Tibial nerve (tissue), 4 donors: ENCODE data around the gene AGO4. TPM values are rescaled to one million over a fixed set of nuclear protein-coding genes. Genes with fewer than 3 reads are reported as not detected.

Source experiments
- DNase-seq, 2 donors: peaks; one replicate each; pipeline ENCODE4 v3.0.0-alpha.2; 2019; ENCODE audit warnings: low spot score in 2 of 2
- H3K27ac ChIP-seq, 4 donors: fragments of 200-600 bp; sonication (generic) in 3 of 4; one replicate each; pipeline ENCODE4 v1.5.1; 2017 to 2019; ENCODE audit warnings: mild to moderate bottlenecking in 1 of 4
- H3K27me3 ChIP-seq, 2 donors: fragments of 200-600 bp; sonication (generic) in 1 of 2; one replicate each; pipeline versions ENCODE4 v1.5.1 to v1.6.0; 2017 to 2019
- H3K36me3 ChIP-seq, 3 donors: fragments of 200-600 bp; sonication (generic); one replicate each; pipeline ENCODE4 v1.5.1; 2018 to 2019
- H3K4me1 ChIP-seq, 4 donors: fragments of 200-600 bp; sonication (generic) in 3 of 4; one replicate each; pipeline ENCODE4 v1.5.1; 2017 to 2019
- H3K4me3 ChIP-seq, 4 donors: fragments of 200-600 bp; sonication (generic) in 3 of 4; one replicate each; pipeline ENCODE4 v1.5.1; 2017 to 2019; ENCODE audit warnings: mild to moderate bottlenecking in 1 of 4, moderate library complexity in 1 of 4
- H3K9me3 ChIP-seq, 4 donors: fragments of 200-600 bp; sonication (generic) in 3 of 4; one replicate each; pipeline ENCODE4 v1.5.1; 2017 to 2019
- CTCF ChIP-seq, 5 experiments: fragments of 200-600 bp in 3 of 5; fragments of 450-650 bp in 2 of 5; sonication (generic) in 3 of 5; IDR thresholded peaks; one replicate each; pipeline ENCODE4 v1.5.1; 2016 to 2019; ENCODE audit warnings: antibody characterized with exemption in 5 of 5, mild to moderate bottlenecking in 3 of 5, moderate library complexity in 2 of 5
- EP300 ChIP-seq, 2 donors: sonication (generic); formaldehyde crosslinking; IDR thresholded peaks; one replicate each; pipeline ENCODE4 v1.6.1; 2017; ENCODE audit warnings: antibody characterized with exemption in 2 of 2, mild to moderate bottlenecking in 1 of 2
- POLR2A ChIP-seq, 2 donors: fragments of 450-650 bp; IDR thresholded peaks; one replicate each; pipeline ENCODE4 v1.6.1; 2017; ENCODE audit warnings: antibody characterized with exemption in 2 of 2, mild to moderate bottlenecking in 2 of 2, moderate library complexity in 2 of 2
- WGBS, 2 donors: methylation state at CpG; one replicate each; pipeline ENCODE4 v1.1.5; 2018; 5-methylcytosine and 5-hydroxymethylcytosine counted together
- total RNA-seq, 4 donors: library from RNA; depleted of rRNA; stranded (reverse); fragments of >200 nt; gene quantifications; one replicate each; pipeline ENCODE4 v1.1.0, GENCODE V29; 2016

The AGO4 gene
- total RNA-seq, 4 donors from 2014 or later = 11.5 to 16.3 (median 13.9) TPM

- 90 to 93% methylated on average over 2 of the region's 2 CpGs for WGBS, 2 donors
- H3K36me3 ChIP-seq = peaks cover 0 to 94% (median 19%) of the 10 kb centered on the region in 3 donors
Observed at GRCh38 chr1:35902671-35903070, 94.9 kb downstream of the AGO4 start.

More at GRCh38 chr1:35902671-35903070, 94.9 kb downstream of the AGO4 start:
- Histone ChIP-seq H3K9me3 (no peaks in the 10 kb centered on the region), H3K27ac (no peak overlapping the region), H3K27me3 (no peaks in the 10 kb centered on the region), H3K4me1 (no peaks in the 10 kb centered on the region), H3K4me3 (no peak overlapping the region)
- TF ChIP-seq EP300 (IDR thresholded peaks at IDR 0.05) = no peak
- no peak for TF ChIP-seq CTCF (IDR thresholded peaks at IDR 0.05)
- TF ChIP-seq POLR2A (IDR thresholded peaks at IDR 0.05) = no peak
- DNase-seq = no peak

Other genes with a start within 250 kb of the AGO4 start
- gene TFAP2E, start 234.7 kb upstream of the AGO4 start, total RNA-seq = 1 to 10 TPM in 2 of 4 donors, under 1 TPM in 2; 0.44 to 3.3 (median 1.2) TPM
- 10 to 100 TPM; 24.9 to 41.4 (median 33.8) TPM for gene PSMB2, start 166.5 kb upstream of the AGO4 start, total RNA-seq
- gene C1orf216, start 89.1 kb upstream of the AGO4 start, total RNA-seq = 10 to 100 TPM; 23.4 to 28.3 (median 26.8) TPM
- gene CLSPN, start 38.0 kb upstream of the AGO4 start, total RNA-seq = under 1 TPM in 3 of 4 donors, not detected in 1; under 0.01 to 0.42 (median 0.30) TPM
- 10 to 100 TPM in 3 of 4 donors, 1 to 10 TPM in 1; 9.2 to 24.0 (median 20.1) TPM for gene AGO1, start 75.2 kb downstream of the AGO4 start, total RNA-seq
- 10 to 100 TPM; 16.2 to 31.8 (median 27.7) TPM for gene AGO3, start 123.1 kb downstream of the AGO4 start, total RNA-seq